Stimulated activated CD4-positive, alpha-beta T cell treated with anti-CD3 and anti-CD28 coated beads, Interleukin-1b, Interleukin-23, amount 100 ng/mL, for 24 hours (primary cell): ENCODE measurements around the gene KCNQ2.

Experiments
- DNase-seq, 4 experiments: peaks; one replicate each; pipeline ENCODE4 v3.0.0-alpha.2; 2020; ENCODE audit warnings: low read depth in 4 of 4, low spot score in 1 of 4

Gene KCNQ2

GRCh38 chr20:63404129-63405085, 68.0 kb downstream of the KCNQ2 start:
- no peak for DNase-seq

GRCh38 chr20:63403403-63404105, 68.9 kb downstream of the KCNQ2 start:
- no peak for DNase-seq

- DNase-seq, result no peak
Observed at GRCh38 chr20:63402860-63403220, 69.6 kb downstream of the KCNQ2 start.

GRCh38 chr20:63402181-63402859, 70.1 kb downstream of the KCNQ2 start:
- DNase-seq, result no peak

GRCh38 chr20:63401384-63402110, 70.9 kb downstream of the KCNQ2 start:
- no peak for DNase-seq

- DNase-seq, result no peak
Observed at GRCh38 chr20:63400486-63401210, 71.8 kb downstream of the KCNQ2 start.

- DNase-seq, result no peak
Observed at GRCh38 chr20:63399596-63400375, 72.7 kb downstream of the KCNQ2 start.

- no peak for DNase-seq
Observed at GRCh38 chr20:63398744-63399514, 73.5 kb downstream of the KCNQ2 start.

GRCh38 chr20:63397946-63398450, 74.5 kb downstream of the KCNQ2 start:
- no peak for DNase-seq

- no peak for DNase-seq
Observed at GRCh38 chr20:63397155-63397843, 75.2 kb downstream of the KCNQ2 start.

- DNase-seq, result no peak
Observed at GRCh38 chr20:63396300-63396699, 76.2 kb downstream of the KCNQ2 start.

GRCh38 chr20:63395723-63396122, 76.7 kb downstream of the KCNQ2 start:
- no peak for DNase-seq

GRCh38 chr20:63394920-63395455, 77.5 kb downstream of the KCNQ2 start:
- DNase-seq, result no peak

GRCh38 chr20:63394069-63394919, 78.2 kb downstream of the KCNQ2 start:
- no peak for DNase-seq

- no peak for DNase-seq
Observed at GRCh38 chr20:63393566-63393965, 78.9 kb downstream of the KCNQ2 start.

- no peak for DNase-seq
Observed at GRCh38 chr20:63392465-63393365, 79.7 kb downstream of the KCNQ2 start.
